GM12873 (cell line): ENCODE data around the gene RASD1.

Source experiments
- CTCF ChIP-seq: IDR thresholded peaks from 2 replicates; pipeline ENCODE4 v1.5.1; 2012; ENCODE audit warnings: low read depth, mild to moderate bottlenecking, moderate library complexity, low read length, control low read depth; ENCODE audit not compliant: insufficient read depth; ENCODE audit errors: missing control alignments

The RASD1 gene

GRCh38 chr17:17533901-17534441 lies 37.8 kb upstream of the RASD1 start:
- no peak for TF ChIP-seq CTCF

GRCh38 chr17:17532991-17533390 lies 36.8 kb upstream of the RASD1 start:
- no peak for TF ChIP-seq CTCF

DNA sequence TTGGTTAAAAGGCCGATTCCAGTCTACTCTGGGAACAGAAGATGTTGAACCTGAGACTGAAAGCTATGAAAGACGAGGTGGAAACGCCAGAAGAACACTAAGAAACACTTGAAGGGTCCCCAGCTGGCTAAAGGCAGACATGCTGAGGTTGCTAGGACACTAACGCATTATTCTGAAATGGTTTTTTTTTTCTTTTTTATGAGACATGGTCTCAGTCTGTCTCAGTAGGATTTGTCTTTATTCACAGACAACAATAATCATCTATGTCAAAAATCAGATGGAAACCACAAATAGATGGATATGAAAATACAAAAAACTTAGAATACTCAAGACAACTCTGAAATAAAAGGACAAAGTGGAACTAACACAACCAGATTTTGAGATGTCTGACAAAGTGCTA lies 35.0 kb upstream of the RASD1 start:
- TF ChIP-seq CTCF: no peak

- no peak for TF ChIP-seq CTCF
Measured at GRCh38 chr17:17528696-17529652, 32.8 kb upstream of the RASD1 start.

DNA sequence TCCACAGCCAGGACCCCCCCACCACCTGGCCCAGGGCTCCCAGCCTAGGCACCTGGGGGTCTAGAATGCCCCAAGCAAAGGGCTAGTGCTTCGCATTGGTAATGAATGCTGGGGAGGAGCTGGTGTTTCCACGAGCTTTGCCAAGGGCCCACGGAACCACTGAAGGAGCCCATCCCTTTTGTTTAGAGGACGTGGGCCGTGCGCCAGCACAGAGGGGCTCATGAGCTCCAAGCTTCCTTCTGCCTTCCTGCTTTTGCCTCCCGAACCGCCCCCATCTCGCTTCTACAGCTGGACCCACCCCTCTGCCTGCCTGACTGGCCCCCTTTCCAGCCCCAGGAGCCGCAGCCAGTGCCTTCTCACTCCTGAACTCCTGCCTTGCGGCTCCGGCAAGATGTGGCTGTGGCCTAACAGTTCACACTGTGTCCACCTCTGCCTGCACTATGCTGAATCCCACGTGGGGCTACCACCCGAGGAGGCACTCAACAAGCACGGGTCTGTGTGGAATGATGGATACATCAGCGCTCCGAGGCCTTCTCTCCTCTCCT lies 31.8 kb upstream of the RASD1 start:
- no peak for TF ChIP-seq CTCF

- TF ChIP-seq CTCF: no peak
Measured at GRCh38 chr17:17527534-17527933, 31.3 kb upstream of the RASD1 start.

DNA sequence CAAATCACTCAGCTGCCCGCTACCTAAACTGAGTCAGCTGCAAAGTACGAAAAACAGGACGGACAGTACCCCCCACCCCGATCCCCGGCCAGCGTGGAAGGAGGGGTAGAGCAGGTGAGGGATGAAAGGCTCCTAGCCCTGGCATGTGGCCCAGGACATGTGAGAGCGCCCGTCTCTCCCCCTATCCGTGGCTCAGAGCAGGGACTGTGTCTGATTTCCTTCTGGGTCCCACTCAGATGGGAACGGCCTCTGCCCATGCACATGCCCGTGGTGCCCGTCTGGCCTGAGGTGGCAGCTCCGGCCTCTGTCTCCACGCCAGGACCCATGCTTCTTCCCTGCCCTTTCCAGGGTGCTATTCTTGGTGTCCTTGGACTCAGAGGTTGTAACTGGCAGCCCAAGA lies 30.2 kb upstream of the RASD1 start:
- no peak for TF ChIP-seq CTCF
